GM21367 (cell line): ENCODE results near the gene LRP1-AS.

ENCODE experiments used
- ATAC-seq: cut with Tn5 transposase; IDR thresholded peaks from one replicate; pipeline ENCODE4 v1.9.1; 2021; ENCODE audit not compliant: unreplicated experiment

The LRP1-AS gene

DNA sequence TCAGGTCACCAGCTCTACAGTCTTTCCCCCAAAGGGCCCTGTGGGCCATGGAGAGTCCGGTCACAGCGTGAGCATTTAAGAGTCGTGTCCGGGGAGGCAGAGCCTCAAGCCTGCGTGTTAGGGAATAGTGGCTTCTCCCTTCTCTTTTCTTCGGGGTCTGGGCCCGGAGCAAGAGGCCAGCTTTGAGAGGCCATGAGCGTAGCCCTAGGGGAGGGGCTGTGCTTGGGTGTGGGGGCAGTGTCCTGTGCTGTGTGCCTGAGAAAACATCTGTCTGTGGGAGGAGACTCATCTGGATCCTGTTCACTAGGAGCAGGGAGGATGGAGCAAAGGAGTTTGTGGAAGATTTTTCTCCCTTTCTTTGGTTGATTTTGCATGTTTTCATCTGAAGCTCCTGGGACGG lies 5.3 kb downstream of the LRP1-AS start:
- no peak for ATAC-seq

DNA sequence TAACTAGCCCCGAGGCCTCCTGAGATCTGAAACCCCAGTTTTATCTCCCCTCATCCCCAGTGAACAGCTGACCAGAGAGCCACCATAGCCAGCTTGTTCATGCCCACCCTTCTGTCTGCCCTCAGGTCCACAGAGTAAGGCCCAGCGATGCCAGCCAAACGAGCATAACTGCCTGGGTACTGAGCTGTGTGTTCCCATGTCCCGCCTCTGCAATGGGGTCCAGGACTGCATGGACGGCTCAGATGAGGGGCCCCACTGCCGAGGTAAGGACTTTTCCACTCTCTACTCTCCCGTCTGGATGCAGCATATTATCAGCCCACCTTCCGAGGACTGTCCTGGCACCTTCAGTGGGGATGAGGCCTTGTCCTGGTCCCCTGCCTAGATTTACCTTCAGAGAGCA lies 6.2 kb downstream of the LRP1-AS start:
- ATAC-seq = no peak

DNA sequence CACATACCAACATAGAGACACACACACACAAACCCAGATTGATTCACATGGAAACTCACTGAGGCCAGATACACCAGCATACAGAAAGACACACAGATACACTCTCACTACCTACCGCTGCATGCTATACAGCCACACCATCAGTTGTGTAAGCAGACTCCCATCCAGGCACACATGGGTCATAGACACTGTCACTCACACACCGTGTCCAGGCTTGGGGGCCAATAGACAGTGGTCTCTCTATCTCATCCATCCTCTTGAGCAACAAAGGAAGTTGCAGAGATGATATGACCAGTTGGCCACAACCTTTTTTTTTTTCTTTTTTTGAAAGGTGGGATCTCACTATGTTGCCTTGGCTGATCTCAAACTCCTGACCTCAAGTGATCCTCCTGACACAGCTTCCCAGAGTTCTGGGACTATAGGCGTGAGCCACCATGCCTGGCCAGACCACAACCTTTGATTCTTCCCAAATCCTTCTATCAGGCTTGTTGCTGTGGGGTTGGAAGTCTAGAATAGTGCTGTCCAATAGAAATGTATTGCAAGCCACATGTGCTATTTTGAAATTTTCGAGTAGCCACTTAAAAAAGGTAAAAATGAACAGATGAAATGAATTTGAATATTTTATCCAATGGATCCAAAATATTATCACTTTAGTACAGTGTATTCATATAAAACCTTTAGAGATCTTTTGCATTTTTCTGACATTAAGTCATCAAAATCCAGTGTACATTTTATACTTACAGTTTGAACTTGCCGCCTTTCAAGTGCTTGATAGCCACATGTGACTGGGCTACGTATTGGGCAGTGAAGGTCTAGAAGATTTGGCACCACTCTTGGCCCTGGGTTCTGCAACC lies 7.4 kb downstream of the LRP1-AS start:
- ATAC-seq = no peak

DNA sequence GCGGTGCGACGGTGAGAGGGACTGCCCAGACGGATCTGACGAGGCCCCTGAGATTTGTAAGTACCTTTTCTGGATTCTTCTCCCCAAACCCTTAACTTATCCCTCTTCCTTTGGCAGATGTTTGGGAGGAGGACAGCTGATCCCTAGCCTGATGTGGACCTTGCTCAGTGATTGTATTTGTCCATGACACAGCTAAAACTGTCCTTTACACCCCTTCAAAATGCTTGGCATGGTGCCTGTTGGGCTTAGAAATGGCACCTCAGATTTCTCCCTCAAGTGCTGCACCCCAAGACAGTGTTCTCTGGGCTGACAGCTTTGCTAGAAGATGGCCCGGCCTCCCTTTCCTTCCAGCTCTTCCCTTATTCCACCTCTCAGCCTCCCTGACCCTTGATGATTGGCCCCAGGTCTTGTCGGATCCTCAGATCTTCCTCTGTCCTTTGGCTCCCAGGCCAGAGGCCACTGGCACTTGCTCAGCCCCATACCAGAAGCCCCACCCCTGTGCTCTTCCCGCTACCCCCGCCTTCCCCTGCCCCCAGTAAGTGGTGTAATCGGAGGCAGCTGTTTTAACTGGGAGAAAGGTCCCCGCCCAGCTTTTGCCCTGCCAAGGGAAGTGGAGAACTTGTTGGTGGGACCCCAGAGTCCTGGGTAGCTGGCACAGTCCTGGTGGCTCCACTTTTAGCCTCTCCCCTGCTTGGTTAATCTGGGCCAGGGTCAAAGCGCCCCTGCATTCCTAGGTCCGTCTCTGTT lies 8.7 kb downstream of the LRP1-AS start:
- no peak for ATAC-seq

DNA sequence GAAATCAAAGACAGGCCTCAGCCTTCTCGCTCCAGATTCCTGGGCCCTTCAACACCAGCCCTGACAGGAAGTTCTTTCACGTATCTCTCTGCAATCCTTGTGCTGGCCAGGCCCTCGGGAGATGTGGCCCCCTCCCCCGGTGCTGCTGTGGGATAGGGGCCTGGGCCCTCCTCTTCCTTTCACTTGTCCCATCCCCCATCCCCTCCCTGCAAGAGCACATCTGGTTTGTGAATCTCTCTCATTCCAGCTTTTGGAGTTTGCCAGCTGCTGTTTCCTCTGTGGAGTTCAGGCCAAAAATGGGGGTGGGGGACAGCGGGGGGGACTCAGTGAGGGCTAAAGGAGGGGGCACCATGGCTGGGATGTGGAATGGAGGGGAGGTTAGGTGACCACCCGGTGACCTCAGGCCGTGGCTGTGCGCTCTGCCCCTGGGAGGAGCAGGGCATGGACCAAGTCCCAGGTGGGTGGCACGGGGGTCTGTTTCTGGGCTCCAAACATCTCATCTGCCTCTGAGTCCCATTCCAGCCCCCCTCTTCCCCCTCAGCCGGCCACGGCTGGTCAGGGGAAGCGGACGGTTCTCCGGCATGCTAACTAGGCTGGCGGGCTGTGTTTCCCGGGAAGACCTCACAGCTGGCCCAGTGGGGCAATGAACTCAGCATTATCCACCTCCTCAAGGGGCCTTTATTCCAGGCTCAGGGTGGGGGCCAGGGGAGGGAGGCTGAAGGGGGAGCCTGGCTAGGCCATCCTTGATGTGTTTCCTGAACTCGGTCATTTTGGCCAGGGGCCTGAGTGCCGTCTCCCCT lies 11.7 kb downstream of the LRP1-AS start:
- ATAC-seq = no peak

DNA sequence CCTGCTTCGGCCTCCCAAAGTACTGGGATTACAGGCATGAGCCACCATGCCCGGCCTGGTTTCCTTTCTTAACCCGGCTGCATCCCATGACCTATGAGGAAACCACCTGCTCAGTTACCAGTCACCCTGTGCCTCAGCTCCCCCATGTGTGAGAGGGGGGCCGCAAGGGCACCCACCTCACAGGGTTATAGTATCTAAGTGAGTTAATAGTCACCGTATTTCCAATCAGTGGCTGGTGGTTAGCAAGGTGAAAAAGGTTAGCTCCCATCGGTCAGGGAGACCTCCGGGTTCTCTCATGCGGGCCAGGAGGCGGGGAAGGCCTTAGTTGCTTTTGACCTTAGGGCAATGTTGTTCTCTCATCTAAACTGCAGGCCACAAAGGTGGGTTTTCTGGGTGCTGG lies 12.5 kb downstream of the LRP1-AS start:
- no peak for ATAC-seq

DNA sequence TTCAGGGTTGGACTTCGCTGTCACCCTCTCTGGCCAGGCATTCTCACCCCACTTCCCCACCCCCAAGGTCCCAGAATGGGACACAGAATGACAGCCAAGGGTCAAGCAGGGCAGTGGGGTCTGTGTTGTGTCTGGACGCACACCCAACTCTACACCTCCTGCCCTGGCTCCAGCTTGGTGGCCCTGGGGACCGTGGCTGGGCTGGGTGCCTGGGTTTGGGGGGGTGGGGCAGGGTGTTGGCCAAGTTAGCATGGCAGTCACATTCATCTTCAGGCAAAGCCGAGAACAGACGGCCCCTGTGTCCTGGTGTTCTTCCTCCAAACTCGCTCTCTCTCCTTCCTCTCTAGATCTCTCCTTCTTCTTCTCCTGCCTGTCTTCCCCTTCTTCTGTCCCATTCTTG lies 13.5 kb downstream of the LRP1-AS start:
- no peak for ATAC-seq

DNA sequence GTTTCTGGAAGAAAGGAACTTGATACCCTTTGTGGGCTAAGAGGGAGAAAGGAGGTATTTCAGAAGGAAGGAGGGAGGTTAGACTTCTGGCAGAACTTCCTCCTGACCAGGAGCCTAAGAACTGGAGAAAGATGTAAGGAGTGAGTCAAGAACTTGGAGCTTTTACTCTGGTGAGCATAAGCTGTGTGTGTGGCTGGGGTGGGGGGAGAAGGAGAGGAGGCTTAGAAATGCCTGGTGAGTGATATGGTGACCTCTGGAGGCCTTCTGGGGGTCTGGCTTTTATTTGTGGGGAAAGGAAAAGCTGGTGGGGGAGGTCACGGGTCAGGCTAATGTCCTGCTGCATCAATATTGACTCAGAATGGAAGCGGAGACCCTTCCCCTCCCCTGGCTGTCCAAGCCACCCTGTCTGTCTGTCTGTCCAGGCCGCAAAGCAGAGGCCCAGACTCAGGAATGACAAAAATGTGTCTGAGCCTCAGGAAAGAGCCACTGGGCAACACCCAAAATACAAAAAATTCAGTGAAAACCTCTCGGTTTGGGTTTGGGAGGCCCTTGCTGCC lies 14.3 kb downstream of the LRP1-AS start:
- no peak for ATAC-seq

DNA sequence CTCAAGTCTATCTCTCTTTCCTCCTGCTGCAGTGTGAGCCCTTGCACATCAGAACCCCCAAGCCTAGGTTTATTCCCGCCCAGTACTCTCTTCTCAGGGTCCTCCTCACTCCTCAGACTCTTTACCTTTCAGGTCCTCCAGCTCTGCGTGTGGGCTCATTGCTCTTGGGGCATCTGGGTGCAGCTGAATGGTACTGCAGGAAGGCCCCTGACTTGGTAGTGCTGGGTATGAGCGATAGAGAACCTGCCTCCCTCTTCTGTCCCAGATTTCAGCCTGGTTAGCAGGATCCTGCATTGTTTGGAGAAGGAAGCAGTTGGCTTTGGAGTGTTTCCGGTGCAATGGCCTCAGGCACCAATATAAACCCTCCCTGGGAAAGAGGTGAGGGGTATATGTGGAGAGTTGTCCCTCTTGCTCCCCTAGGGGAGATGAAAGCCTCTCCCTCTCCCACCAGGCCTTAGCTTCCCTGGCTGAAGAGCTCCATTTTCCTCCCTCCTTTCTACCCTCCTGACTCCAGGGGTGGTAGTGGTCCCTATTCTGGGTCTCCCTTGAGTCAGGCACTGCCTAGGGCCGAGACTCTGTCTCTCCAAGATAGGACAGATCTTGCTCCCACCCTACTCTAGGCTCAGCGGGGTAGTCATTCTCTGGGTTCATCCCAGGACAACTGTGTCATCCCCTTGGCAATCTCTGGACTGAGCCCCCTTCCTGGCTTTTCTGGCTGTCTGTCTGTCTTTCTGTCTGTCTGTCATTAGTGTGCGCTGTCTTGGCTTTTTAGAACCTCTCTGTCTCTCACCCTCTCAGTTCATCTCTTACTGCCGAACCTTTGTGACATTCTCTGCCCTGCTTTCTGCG lies 15.3 kb downstream of the LRP1-AS start:
- ATAC-seq = no peak

DNA sequence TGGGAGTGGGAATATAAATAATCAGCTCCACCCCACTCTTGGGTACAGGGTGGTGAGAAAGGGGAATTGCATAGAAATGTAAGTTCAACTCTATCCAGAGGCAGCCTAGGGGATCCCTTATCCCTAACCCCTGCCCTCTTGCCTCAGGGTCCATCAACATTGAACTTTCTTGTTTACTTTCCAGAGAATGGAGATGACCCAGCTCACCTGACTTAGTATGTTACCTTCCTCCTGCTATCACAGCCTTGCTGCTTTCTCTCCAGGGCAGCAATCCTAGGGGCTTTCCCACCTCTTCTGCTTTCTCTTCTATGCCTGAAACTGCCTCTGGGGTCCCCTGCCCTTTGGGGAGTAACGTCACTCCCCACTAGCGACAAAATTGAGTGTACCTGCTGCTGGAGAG lies 16.5 kb downstream of the LRP1-AS start:
- ATAC-seq = no peak

DNA sequence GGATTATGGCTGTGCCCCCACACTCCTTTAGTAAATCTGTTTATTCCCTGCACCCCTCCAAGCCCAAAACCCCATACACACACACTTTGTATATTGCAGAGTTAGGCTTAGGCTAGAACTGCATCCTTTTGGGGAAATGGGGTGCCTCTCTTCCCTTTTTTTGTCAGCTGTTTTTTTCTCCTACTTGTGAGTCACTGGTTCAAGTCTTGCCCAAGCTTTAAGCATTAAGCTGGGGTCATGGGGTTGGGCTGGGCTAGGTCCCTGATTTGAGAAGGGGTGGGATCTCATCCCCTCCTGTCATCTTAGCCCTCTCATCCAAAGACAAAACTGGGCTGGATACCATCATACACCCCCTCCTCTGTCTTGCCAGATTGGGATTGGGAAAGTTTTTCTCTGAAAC lies 17.5 kb downstream of the LRP1-AS start:
- ATAC-seq = no peak

DNA sequence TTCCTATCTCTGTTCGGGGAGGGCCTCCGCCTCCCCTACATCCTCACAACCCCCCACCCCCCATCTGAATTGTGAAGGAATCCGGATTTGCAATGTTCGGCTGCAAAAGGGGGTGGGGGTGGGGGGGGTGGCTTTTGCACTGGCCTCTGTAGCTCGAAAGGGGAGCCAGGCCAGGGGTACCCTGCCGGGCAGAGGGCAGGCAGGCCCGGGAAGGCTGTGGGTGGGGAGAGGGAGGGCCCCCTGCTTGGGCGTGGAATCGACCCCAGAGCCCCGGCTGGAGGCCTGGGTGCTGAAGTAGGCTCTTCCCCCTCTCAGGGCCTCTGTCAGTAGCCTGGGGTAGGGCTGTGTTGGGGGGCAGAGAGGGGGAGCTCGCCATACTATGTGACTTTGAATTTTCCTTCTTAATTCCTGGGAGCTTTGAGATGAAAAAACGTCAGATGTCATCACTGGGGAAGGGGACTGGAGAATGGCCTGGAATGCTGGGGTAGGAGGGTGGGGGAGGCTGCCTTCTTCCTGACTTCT lies 18.0 kb downstream of the LRP1-AS start:
- no peak for ATAC-seq

DNA sequence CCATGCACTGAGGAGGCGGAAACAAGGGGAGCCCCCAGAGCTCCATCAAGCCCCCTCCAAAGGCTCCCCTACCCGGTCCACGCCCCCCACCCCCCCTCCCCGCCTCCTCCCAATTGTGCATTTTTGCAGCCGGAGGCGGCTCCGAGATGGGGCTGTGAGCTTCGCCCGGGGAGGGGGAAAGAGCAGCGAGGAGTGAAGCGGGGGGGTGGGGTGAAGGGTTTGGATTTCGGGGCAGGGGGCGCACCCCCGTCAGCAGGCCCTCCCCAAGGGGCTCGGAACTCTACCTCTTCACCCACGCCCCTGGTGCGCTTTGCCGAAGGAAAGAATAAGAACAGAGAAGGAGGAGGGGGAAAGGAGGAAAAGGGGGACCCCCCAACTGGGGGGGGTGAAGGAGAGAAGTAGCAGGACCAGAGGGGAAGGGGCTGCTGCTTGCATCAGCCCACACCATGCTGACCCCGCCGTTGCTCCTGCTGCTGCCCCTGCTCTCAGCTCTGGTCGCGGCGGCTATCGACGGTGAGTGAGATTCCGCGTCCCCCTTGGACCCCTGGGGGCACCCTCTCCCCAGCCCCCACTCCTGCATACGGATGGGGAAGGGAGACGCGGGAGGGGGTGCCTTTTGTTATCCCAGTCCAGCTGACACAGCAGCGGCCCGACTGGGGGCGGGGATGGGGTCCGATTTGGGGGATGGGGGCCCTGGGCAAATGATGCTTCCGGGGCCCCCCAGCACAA lies 18.7 kb downstream of the LRP1-AS start:
- no peak for ATAC-seq

DNA sequence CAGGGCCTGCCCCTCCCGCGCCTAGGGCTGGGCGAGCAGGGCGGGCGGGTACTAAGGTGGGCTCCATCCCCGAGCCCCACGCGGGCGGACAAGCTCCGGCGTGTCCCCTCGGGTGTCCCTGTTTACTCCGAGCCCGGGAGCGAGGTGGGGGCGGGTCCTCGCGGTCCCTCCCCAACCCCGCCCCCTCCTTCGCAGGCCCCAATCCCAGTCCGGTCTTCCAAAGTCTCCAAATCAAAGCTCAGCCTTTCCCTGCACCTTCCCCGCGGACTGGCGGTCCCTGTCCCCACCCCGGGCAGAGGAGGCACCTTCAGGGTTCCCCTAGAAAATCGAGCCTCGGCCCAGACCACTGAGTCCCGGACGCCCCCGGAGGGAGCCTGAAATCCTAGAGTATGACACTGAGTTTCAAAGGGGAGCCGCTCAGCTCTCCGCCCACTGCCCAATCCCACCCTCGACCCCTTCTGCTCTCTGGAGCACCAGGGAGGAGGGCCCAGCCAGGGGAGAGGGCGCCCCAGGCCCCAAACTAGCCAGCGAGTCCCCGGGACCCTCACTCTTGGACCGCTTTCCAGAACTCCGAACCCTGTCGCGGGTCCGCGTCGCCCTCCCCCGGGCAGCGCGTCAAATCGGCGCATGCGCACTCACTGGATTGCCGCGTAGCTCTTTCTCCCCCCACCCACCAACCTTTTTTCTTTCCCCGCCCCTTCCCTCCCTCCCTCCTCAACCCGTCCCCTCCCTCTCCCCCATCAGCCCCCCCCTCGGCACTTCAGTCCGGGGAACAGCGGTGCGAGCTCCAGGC lies 19.5 kb downstream of the LRP1-AS start, which contains the start of gene LRP1:
Gene LRP1 (plus strand): TSS at position 758 of the 793 bp plus-strand sequence. CDS start 482 bp downstream, outside the sequence.
- ATAC-seq = no peak

DNA sequence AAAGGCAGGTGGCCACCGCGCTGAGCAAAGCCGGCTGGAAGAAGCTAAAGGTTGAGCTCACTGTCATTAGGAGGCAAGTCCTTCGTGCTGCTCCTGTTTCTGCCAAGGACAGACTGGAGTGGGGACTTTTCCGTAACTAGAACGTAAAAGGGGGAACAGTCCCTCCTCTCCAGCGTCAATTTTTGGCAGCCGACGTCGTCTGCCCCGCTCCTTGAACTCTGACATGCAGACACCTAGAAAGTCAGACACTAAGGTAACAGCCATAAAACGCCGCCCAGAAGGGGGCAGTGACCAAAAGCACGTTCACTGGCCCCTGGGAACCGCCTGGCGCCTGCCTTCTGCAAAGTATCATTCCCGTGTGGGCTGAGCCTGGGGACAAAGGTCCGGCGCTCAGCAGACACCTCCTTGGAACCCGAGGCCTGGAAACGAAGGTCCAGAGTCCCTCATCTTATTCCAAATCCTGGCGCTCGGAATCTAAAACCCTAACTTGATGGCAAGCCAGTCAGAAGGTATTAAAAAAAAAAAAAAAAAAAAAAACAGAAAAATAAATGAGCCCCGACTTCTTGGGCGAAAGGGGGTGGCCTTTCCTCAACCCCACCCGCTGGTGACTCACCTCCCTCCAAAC lies 20.2 kb downstream of the LRP1-AS start:
- ATAC-seq = no peak

DNA sequence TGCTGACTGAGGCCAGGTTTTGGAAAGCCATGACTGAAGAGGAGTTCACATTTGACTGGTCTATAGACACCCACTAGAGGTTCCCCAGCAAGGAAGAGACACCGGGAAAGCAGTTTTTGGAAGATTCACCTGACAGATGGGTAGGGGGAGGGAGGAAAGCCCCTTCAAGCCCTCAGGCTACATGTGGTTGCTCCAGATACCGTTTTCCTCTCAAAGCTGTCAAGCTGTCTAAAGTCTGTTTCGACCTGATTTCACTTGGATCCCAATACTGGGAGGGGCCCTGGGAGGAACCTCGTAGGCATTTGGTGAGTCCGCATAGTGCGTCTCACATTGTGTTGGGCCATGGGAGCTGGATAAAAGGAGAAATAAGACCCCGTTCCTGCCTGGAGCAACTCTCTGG lies 20.9 kb downstream of the LRP1-AS start:
- no peak for ATAC-seq

DNA sequence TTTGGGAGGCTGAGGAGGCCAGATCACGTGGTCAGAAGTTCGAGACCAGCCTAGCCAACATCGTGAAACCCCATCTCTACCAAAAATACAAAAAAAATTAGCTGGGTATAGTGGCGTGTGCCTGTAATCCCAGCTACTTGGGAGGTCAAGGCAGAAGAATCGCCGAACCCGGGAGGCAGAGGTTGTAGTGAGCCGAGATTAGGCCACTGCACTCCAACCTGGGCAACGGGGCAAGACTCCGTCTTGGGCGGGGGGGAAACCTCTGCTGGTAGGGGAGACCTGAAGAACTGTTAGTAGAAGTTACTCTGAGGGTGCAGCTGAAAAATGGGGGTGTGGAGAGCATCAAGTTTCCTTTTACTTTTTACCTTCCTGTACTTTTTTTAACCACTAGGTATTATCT lies 21.4 kb downstream of the LRP1-AS start:
- ATAC-seq = no peak

DNA sequence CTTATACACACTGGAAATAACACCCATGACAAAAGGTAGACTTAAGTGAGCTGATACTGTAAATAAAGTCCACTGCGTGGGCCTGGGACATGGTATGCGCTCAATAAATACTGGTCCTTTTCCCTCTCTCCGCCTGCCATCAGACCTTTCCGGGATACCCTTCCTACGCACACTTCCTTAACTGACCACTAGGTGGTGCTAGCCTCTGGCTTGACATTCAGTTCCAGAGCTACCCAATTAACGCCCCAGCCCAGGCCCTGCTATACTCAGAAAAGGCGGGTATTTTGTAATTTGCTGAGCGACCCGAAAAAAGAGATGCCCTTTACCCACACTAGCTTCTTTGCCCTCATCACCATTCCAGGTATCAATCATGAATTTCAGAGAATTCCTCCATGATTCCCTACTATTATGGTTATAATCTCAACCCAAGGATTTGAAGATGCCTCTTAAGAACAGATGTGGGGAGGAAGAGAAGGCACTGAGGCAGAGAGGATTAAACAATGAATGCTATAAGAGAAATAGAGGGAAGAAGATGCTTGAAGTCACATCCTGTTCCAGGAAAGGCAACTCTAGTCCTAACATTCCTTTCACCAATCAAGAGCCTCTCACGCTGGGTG lies 23.1 kb downstream of the LRP1-AS start:
- no peak for ATAC-seq
